Adrenal gland (tissue), 12 donors: ENCODE results near the gene HNRNPH1. TPM values are rescaled to one million over a fixed set of nuclear protein-coding genes. Genes with fewer than 3 reads are reported as not detected.

Experiments used
- DNase-seq, 7 donors: peaks; one replicate each; pipeline ENCODE4 v3.0.0-alpha.2; 2019 to 2020
- H3K27ac ChIP-seq, 5 donors: fragments of 200-600 bp; sonication (generic) in 4 of 5; 1 replicate in 3 of 5; 2 replicates in 2 of 5; pipeline versions ENCODE4 v1.5.1 to v1.8.0; 2016 to 2020; ENCODE audit warnings: mild to moderate bottlenecking in 1 of 5
- H3K27me3 ChIP-seq: fragments of 200-600 bp; 2 replicates; pipeline ENCODE4 v1.8.0; 2021
- H3K36me3 ChIP-seq, 2 donors: fragments of 200-600 bp; replicated peaks in 1 of 2; 1 replicate in 1 of 2; 2 replicates in 1 of 2; pipeline versions ENCODE4 v1.5.1 to v1.8.0; 2018 to 2022
- H3K4me1 ChIP-seq, 2 donors: fragments of 200-600 bp; replicated peaks in 1 of 2; 1 replicate in 1 of 2; 2 replicates in 1 of 2; pipeline versions ENCODE4 v1.5.1 to v1.8.0; 2018 to 2021
- H3K4me3 ChIP-seq, 4 donors: fragments of 200-600 bp; sonication (generic) in 3 of 4; one replicate each; pipeline ENCODE4 v1.5.1; 2016 to 2018
- H3K9me3 ChIP-seq, 3 donors: fragments of 200-600 bp; sonication (generic) in 1 of 3; replicated peaks in 1 of 3; 1 replicate in 2 of 3; 2 replicates in 1 of 3; pipeline versions ENCODE4 v1.5.1 to v1.8.0; 2016 to 2021
- POLR2A ChIP-seq, 2 donors: fragments of 450-650 bp; IDR thresholded peaks; one replicate each; pipeline ENCODE4 v1.6.1; 2017; ENCODE audit warnings: antibody characterized with exemption in 2 of 2, mild to moderate bottlenecking in 2 of 2, moderate library complexity in 1 of 2
- WGBS, 4 donors: extraction: QIAGEN DNeasy Blood & Tissue Kit in 2 of 4; methylation state at CpG; one replicate each; pipeline versions ENCODE4 v1.1.5 to v1.1.7; 2013 to 2017; 5-methylcytosine and 5-hydroxymethylcytosine counted together
- intact Hi-C, 2 donors: fragments of 100-400 bp; cut with DNase I; formaldehyde crosslinking; loops; one replicate each; pipeline versions ENCODE4 v1.14.1 to v1.15.0; 2022 to 2023
- polyA plus RNA-seq, 3 donors: library from polyadenylated mRNA; stranded (reverse); fragments of 200-250 nt in 2 of 3; fragments of 350-450 nt in 1 of 3; fragmentation: Illumina TruSeq in 1 of 3; extraction: RNeasy Lipid Tissue Mini Kit (QIAGEN cat#74804) in 1 of 3; gene quantifications; one replicate each; pipeline ENCODE4 v1.2.3, GENCODE V29; 2013 to 2014
- small RNA-seq, 2 donors: library from RNA; depleted of rRNA; stranded (forward); fragments of <200 nt; gene quantifications; one replicate each; pipeline ENCODE3, GENCODE V24; 2016
- total RNA-seq, 9 donors: library from RNA; depleted of rRNA in 4 of 9; stranded (reverse); fragments of >200 nt in 4 of 9; fragments of 120-200 nt in 1 of 9; fragmentation: NEBNext Ultra II Directional in 1 of 9; extraction: Animal tissue kit (Norgen Biotek cat#: 25700) in 1 of 9; gene quantifications; one replicate each; pipeline versions ENCODE4 v1.1.0 to v1.2.4, GENCODE V29; 2013 to 2023
- TF ChIP-seq, protein P1 (sequence below), 6 experiments: fragments of 450-650 bp in 4 of 6; fragments of 200-600 bp in 2 of 6; sonication (generic) in 1 of 6; IDR thresholded peaks; 1 replicate in 5 of 6; 2 replicates in 1 of 6; pipeline versions ENCODE4 v1.5.1 to v1.8.0; 2016 to 2021; ENCODE audit warnings: antibody characterized with exemption in 6 of 6, mild to moderate bottlenecking in 2 of 6, moderate library complexity in 1 of 6
- donor health status: healthy with polysubstance abuse.
- donor health status: Bipolar disorder and iron deficiency.
- donor health status: DM: yes; HTN: yes; CAD: no.
- donor health status: DM: no; HTN: no; CAD: no.
- donor health status: DM: no; HTN: no; CAD: no.
- donor health status: DM: yes; HTN: yes; CAD: no.

HNRNPH1 gene
- total and polyA plus RNA-seq, 12 donors, result 131 to 635 (median 354) TPM

GRCh38 chr5:179577286-179577960, 46.0 kb downstream of the HNRNPH1 start:
- TF ChIP-seq POLR2A (IDR thresholded peaks at IDR 0.05), result no peak
- TF ChIP-seq, protein P1, sequence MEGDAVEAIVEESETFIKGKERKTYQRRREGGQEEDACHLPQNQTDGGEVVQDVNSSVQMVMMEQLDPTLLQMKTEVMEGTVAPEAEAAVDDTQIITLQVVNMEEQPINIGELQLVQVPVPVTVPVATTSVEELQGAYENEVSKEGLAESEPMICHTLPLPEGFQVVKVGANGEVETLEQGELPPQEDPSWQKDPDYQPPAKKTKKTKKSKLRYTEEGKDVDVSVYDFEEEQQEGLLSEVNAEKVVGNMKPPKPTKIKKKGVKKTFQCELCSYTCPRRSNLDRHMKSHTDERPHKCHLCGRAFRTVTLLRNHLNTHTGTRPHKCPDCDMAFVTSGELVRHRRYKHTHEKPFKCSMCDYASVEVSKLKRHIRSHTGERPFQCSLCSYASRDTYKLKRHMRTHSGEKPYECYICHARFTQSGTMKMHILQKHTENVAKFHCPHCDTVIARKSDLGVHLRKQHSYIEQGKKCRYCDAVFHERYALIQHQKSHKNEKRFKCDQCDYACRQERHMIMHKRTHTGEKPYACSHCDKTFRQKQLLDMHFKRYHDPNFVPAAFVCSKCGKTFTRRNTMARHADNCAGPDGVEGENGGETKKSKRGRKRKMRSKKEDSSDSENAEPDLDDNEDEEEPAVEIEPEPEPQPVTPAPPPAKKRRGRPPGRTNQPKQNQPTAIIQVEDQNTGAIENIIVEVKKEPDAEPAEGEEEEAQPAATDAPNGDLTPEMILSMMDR (IDR thresholded peaks at IDR 0.05), result no peak
- Histone ChIP-seq H3K4me3 (no peak overlapping the region), H3K4me1 (no peaks in the 10 kb centered on the region), H3K9me3 (no peaks in the 10 kb centered on the region), H3K27me3 (no peaks in the 10 kb centered on the region), H3K36me3 (peaks cover 0 to 45% of the 10 kb centered on the region in 2 donors), H3K27ac (no peak overlapping the region)
- DNase-seq, result no peak
- intact Hi-C loops, result no loop called here
- WGBS, 4 donors, result 96 to 97% (median 97%) methylated on average over 30 to 42 of the region's 42 CpGs

DNA sequence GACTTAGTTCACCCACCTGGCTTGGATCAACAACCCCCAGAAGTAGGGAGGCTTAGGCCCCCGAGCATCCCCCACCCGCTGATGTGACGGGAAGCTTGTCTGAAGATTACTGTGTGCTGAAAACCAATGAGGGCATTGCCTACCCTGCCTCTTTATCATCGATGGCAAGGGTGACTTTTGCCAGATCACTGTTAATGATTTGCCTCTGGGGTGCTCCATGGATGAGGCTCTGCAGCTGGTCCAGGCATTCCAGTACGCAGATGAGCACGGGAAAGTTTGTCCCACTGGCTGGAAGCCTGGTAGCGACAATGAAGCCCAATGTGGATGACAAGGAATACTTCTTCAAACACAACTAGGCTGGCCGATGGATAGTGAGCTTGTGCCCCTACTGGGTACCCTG, 51.1 kb downstream of the HNRNPH1 start:
- peaks cover 0 to 67% of the 10 kb centered on the region in 2 donors for H3K36me3 ChIP-seq
- no peak for DNase-seq
- H3K27ac ChIP-seq, result no peak overlapping the region
- TF ChIP-seq POLR2A (IDR thresholded peaks at IDR 0.05), result no peak
- TF ChIP-seq, protein P1 (IDR thresholded peaks at IDR 0.05), result no peak
- H3K27me3 ChIP-seq, result no peaks in the 10 kb centered on the region
- H3K4me3 ChIP-seq, result no peak overlapping the region
- no peaks in the 10 kb centered on the region for H3K9me3 ChIP-seq
- intact Hi-C loops, result no loop called here
- no peaks in the 10 kb centered on the region for H3K4me1 ChIP-seq
- WGBS, 4 donors, result 93 to 100% (median 96%) methylated on average over 3 to 8 of the region's 8 CpGs

DNA sequence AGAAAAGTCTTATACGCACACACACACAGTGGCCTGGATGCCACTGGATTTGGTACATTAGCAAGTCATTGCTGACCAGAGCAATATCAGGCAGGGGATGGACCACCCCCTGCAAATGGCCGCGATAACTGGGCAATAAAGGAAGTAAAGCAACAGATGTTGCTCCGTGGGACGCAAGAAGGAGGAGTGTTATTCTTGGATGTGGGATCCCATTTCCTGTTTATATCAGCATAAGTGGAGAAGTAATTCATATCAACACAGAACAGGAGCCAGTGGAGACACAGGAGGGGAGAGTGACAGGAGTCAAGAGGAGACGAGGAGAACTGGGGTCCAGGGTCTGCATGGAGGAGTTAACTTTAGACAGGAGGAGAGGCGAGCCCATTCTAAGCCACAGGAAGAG, 54.8 kb downstream of the HNRNPH1 start:
- Histone ChIP-seq H3K4me1 (no peaks in the 10 kb centered on the region), H3K27ac (peak overlapping the region in 1 of 5 donors; percentile 26), H3K9me3 (no peaks in the 10 kb centered on the region), H3K27me3 (no peaks in the 10 kb centered on the region), H3K4me3 (no peak overlapping the region), H3K36me3 (peaks cover 0 to 73% of the 10 kb centered on the region in 2 donors)
- no peak for TF ChIP-seq POLR2A (IDR thresholded peaks at IDR 0.05)
- TF ChIP-seq, protein P1 (IDR thresholded peaks at IDR 0.05), result no peak
- intact Hi-C loops, result no loop called here
- WGBS, 4 donors, result 53 to 64% (median 59%) methylated on average over 7 of the region's 7 CpGs
- DNase-seq, result no peak

DNA sequence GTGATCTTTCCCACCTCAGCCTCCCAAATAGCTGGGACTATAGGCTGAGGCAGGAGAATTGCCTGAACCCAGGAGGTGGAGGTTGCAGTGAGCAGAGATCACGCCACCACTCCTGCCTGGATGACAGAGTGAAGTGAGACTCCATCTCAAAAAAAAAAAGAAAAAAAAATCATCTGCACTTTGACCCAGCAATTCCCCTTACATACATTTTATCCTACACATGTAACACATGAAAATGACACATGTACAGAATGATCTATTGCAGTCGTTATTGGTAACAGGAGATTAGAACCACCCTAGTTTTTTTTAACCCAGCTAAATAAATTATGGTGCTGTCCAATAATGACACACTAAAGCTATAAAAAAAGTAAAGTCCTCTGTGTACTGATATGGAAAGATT, 58.9 kb downstream of the HNRNPH1 start:
- peaks cover 5 to 6% of the 10 kb centered on the region in 2 donors for H3K4me1 ChIP-seq
- no peak overlapping the region for H3K4me3 ChIP-seq
- WGBS, 4 donors, result 45 to 80% (median 73%) methylated on average over 2 of the region's 2 CpGs
- H3K9me3 ChIP-seq, result no peaks in the 10 kb centered on the region
- peaks cover 0 to 71% of the 10 kb centered on the region in 2 donors for H3K36me3 ChIP-seq
- intact Hi-C loops, result no loop called here
- TF ChIP-seq, protein P1 (IDR thresholded peaks at IDR 0.05), result no peak
- TF ChIP-seq POLR2A (IDR thresholded peaks at IDR 0.05), result no peak
- H3K27ac ChIP-seq, result no peak overlapping the region
- H3K27me3 ChIP-seq, result no peaks in the 10 kb centered on the region
- no peak for DNase-seq

Small RNA genes lying within 50 kb of the gene (small RNA-seq; reads per million reads assigned to genes)
- gene RF00017, result 0 reads per million in 2 donors

Other genes starting within 250 kb of the HNRNPH1 start
- gene RUFY1, start 73.1 kb downstream of the HNRNPH1 start, total RNA-seq, result 10 to 100 TPM; 43.7 to 70.6 (median 55.0) TPM
- gene RUFY1, start 73.1 kb downstream of the HNRNPH1 start, polyA plus RNA-seq, result 10 to 100 TPM; 50.1 to 83.9 (median 59.2) TPM
- under 1 TPM in 1 of 9 donors, not detected in 8; 0.11 TPM for gene CBY3, start 57.4 kb upstream of the HNRNPH1 start, total RNA-seq
- gene CBY3, start 57.4 kb upstream of the HNRNPH1 start, polyA plus RNA-seq, result under 1 TPM in 1 of 3 donors, not detected in 2; 0.10 TPM
- 1,000 to 10,000 TPM in 1 of 9 donors, 100 to 1,000 TPM in 8; 217 to 1,022 (median 396) TPM for gene CANX, start 75.3 kb upstream of the HNRNPH1 start, total RNA-seq
- gene CANX, start 75.3 kb upstream of the HNRNPH1 start, polyA plus RNA-seq, result 100 to 1,000 TPM in 1 of 3 donors, 10 to 100 TPM in 2; 80.0 to 992 (median 88.0) TPM
- 10 to 100 TPM; 12.9 to 70.7 (median 32.4) TPM for gene MAML1, start 109.2 kb upstream of the HNRNPH1 start, total RNA-seq
- gene MAML1, start 109.2 kb upstream of the HNRNPH1 start, polyA plus RNA-seq, result 10 to 100 TPM in 2 of 3 donors, 1 to 10 TPM in 1; 7.3 to 19.0 (median 12.6) TPM
- gene LTC4S, start 170.3 kb upstream of the HNRNPH1 start, total RNA-seq, result 100 to 1,000 TPM in 1 of 9 donors, 10 to 100 TPM in 7, 1 to 10 TPM in 1; 4.8 to 205 (median 20.9) TPM
- 10 to 100 TPM in 2 of 3 donors, not detected in 1; 24.1 to 44.4 TPM for gene LTC4S, start 170.3 kb upstream of the HNRNPH1 start, polyA plus RNA-seq
- gene MGAT4B, start 183.2 kb upstream of the HNRNPH1 start, total RNA-seq, result 100 to 1,000 TPM in 7 of 9 donors, 10 to 100 TPM in 2; 88.6 to 242 (median 215) TPM
- gene MGAT4B, start 183.2 kb upstream of the HNRNPH1 start, polyA plus RNA-seq, result 100 to 1,000 TPM in 2 of 3 donors, 10 to 100 TPM in 1; 80.5 to 192 (median 122) TPM
- 1,000 to 10,000 TPM in 3 of 9 donors, 100 to 1,000 TPM in 6; 453 to 2,312 (median 868) TPM for gene SQSTM1, start 197.2 kb upstream of the HNRNPH1 start, total RNA-seq
- gene SQSTM1, start 197.2 kb upstream of the HNRNPH1 start, polyA plus RNA-seq, result 100 to 1,000 TPM; 258 to 312 (median 292) TPM
- 10 to 100 TPM; 14.7 to 46.5 (median 31.1) TPM for gene MRNIP, start 235.1 kb upstream of the HNRNPH1 start, total RNA-seq
- 100 to 1,000 TPM in 2 of 3 donors, 10 to 100 TPM in 1; 12.3 to 129 (median 104) TPM for gene MRNIP, start 235.1 kb upstream of the HNRNPH1 start, polyA plus RNA-seq